HepG2 (cell line): ENCODE measurements around the gene CRKL. TPM values are rescaled to one million over a fixed set of nuclear protein-coding genes. Genes with fewer than 3 reads are reported as not detected.

ENCODE experiments used
- HMGA1 ChIP-seq: sonication (generic); formaldehyde crosslinking; conservative IDR thresholded peaks from 2 replicates; pipeline ENCODE4 v1.4.0; 2020; ENCODE audit warnings: missing genetic modification reagents
- HNF4A ChIP-seq: sonication (generic); formaldehyde crosslinking; IDR thresholded peaks from 2 replicates; pipeline ENCODE4 v1.4.0; 2020; ENCODE audit warnings: missing genetic modification reagents
- RAD51 ChIP-seq: fragments of 450-650 bp; IDR thresholded peaks from 2 replicates; pipeline ENCODE4 v1.6.1; 2016; ENCODE audit warnings: borderline replicate concordance
- RBM39 ChIP-seq: fragments of 200-400 bp; formaldehyde crosslinking; IDR thresholded peaks from one replicate; pipeline ENCODE4 v1.6.1; 2018; ENCODE audit warnings: antibody characterized with exemption, mild to moderate bottlenecking, low read depth, low read length; ENCODE audit not compliant: poor library complexity, severe bottlenecking
- RFX3 ChIP-seq: IDR thresholded peaks from 2 replicates; pipeline ENCODE4 v1.6.1; 2016; ENCODE audit warnings: missing biosample characterization, missing genetic modification reagents
- SP1 ChIP-seq, 2 experiments: fragments of 450-650 bp in 1 of 2; sonication (generic) in 1 of 2; formaldehyde crosslinking in 1 of 2; IDR thresholded peaks; 2 replicates each; pipeline versions ENCODE4 v1.4.0 to v1.6.1; 2016 to 2020; ENCODE audit warnings: missing genetic modification reagents in 1 of 2
- SSRP1 ChIP-seq: IDR thresholded peaks from 2 replicates; pipeline ENCODE4 v1.6.1; 2016; ENCODE audit warnings: control low read depth
- ZBTB21 ChIP-seq: sonication (generic); formaldehyde crosslinking; IDR thresholded peaks from 2 replicates; pipeline ENCODE4 v1.4.0; 2020; ENCODE audit warnings: missing genetic modification reagents
- ZBTB7B ChIP-seq: sonication (generic); formaldehyde crosslinking; IDR thresholded peaks from 2 replicates; pipeline ENCODE4 v1.4.0; 2020; ENCODE audit warnings: missing genetic modification reagents
- ZFP82 ChIP-seq: sonication (generic); formaldehyde crosslinking; IDR thresholded peaks from 2 replicates; pipeline ENCODE4 v1.5.1; 2020; ENCODE audit warnings: mild to moderate bottlenecking, missing genetic modification reagents, borderline replicate concordance
- ZNF619 ChIP-seq: sonication (generic); formaldehyde crosslinking; IDR thresholded peaks from 2 replicates; pipeline ENCODE4 v1.4.0; 2020; ENCODE audit warnings: mild to moderate bottlenecking, missing genetic modification reagents
- ZNF646 ChIP-seq: sonication (generic); formaldehyde crosslinking; IDR thresholded peaks from 2 replicates; pipeline ENCODE4 v1.9.0; 2021; ENCODE audit warnings: mild to moderate bottlenecking, missing genetic modification reagents
- ZNF720 ChIP-seq: sonication (generic); formaldehyde crosslinking; IDR thresholded peaks from 2 replicates; pipeline ENCODE4 v1.4.0; 2020; ENCODE audit warnings: missing genetic modification reagents
- polyA plus RNA-seq, 8 experiments: library from polyadenylated mRNA; depleted of rRNA in 3 of 8; stranded (reverse) in 7 of 8; unstranded in 1 of 8; fragments of >200 nt; fragmentation: Illumina TruSeq in 4 of 8; extraction: Trizol in 4 of 8; gene quantifications; 2 replicates each; pipeline versions ENCODE4 v1.2.1 to v1.2.3, GENCODE V29; 2011 to 2016; ENCODE audit warnings: low read depth in 4 of 8, missing spikeins in 1 of 8, mixed read lengths in 1 of 8; ENCODE audit not compliant: insufficient read depth in 1 of 8
- total RNA-seq, 5 experiments: library from RNA; depleted of rRNA; stranded (reverse); fragments of >200 nt; fragmentation: Illumina TruSeq; extraction: Trizol; gene quantifications; 2 replicates each; pipeline ENCODE4 v1.2.3, GENCODE V29; 2016; ENCODE audit warnings: low read depth in 1 of 5
- TF ChIP-seq, protein P1 (sequence below): sonication (generic); formaldehyde crosslinking; IDR thresholded peaks from 2 replicates; pipeline ENCODE4 v1.5.0; 2020; ENCODE audit warnings: mild to moderate bottlenecking, missing genetic modification reagents, borderline replicate concordance
- TF ChIP-seq, protein P2 (sequence below): sonication (generic); formaldehyde crosslinking; IDR thresholded peaks from 2 replicates; pipeline ENCODE4 v1.4.0; 2020; ENCODE audit warnings: low read depth, missing genetic modification reagents

Gene CRKL
- total and polyA plus RNA-seq, 2 of the 13 experiments (the other 11 are each of a cell fraction or from before 2014, with no cell fraction given) = 37.4 to 60.6 TPM

DNA sequence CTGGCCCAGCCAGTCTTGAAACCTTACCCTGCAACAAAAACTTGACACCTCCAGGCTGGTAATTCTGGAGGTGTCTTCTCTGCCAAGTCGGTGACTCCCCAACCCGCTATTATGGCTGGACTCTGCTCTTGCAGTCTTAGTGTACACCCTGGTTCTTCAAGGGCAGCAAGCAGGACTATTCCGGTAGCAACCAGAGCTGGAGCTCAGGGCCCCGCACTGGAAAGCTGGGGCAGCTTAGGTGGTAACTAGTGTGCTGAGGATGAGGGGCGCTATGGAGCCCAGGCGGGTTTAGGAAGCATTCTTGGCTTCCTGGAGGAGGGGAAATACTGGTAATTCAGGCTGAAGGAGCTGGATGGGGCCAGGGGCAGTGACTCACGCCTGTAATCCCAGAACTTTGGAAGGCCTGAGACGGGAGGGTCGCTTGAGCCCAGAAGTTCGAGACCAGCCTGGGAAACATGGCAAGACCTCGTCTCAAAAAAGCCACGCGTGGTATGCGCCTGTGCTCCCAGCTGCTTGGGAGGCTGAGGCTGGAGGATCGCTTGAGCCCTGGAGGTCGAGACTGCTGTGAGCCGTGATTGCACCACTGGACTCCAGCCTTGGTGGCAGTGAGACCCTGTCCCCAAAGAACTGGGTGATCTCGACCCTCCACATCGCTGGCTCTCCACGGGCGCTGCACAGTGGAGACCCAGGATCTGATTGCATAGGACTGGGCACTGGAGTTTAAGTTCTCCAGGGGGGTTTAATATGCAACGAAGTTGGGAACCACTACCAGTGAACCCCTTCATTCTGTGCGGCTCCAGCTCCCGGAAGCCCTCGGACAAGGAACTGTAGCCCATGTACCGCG, 39.3 kb downstream of the CRKL start (continued):
- TF ChIP-seq ZNF646 = no peak
- TF ChIP-seq ZBTB7B = no peak; the same call in 1 of the 2 replicates
- TF ChIP-seq RBM39 = peak; percentile 33
- TF ChIP-seq ZNF619 = 0 out of 2 replicates have a peak, but pooled peaks have one; percentile 0
- TF ChIP-seq SSRP1 = 0 out of 2 replicates have a peak, but pooled peaks have one; percentile 73
- no peak for TF ChIP-seq RAD51
- TF ChIP-seq ZNF720 (CRISPR knock-in tag) = no peak
- no peak for TF ChIP-seq RFX3 (CRISPR knock-in tag)
- TF ChIP-seq, protein P1, sequence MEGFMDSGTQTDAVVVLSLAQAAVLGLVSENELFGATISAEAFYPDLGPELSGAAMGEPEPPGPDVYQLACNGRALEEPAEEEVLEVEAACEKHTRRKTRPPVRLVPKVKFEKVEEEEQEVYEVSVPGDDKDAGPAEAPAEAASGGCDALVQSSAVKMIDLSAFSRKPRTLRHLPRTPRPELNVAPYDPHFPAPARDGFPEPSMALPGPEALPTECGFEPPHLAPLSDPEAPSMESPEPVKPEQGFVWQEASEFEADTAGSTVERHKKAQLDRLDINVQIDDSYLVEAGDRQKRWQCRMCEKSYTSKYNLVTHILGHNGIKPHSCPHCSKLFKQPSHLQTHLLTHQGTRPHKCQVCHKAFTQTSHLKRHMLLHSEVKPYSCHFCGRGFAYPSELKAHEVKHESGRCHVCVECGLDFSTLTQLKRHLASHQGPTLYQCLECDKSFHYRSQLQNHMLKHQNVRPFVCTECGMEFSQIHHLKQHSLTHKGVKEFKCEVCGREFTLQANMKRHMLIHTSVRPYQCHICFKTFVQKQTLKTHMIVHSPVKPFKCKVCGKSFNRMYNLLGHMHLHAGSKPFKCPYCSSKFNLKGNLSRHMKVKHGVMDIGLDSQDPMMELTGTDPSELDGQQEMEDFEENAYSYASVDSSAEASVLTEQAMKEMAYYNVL (CRISPR knock-in tag) = no peak
- TF ChIP-seq ZFP82 (CRISPR knock-in tag) = no peak
- TF ChIP-seq, protein P2, sequence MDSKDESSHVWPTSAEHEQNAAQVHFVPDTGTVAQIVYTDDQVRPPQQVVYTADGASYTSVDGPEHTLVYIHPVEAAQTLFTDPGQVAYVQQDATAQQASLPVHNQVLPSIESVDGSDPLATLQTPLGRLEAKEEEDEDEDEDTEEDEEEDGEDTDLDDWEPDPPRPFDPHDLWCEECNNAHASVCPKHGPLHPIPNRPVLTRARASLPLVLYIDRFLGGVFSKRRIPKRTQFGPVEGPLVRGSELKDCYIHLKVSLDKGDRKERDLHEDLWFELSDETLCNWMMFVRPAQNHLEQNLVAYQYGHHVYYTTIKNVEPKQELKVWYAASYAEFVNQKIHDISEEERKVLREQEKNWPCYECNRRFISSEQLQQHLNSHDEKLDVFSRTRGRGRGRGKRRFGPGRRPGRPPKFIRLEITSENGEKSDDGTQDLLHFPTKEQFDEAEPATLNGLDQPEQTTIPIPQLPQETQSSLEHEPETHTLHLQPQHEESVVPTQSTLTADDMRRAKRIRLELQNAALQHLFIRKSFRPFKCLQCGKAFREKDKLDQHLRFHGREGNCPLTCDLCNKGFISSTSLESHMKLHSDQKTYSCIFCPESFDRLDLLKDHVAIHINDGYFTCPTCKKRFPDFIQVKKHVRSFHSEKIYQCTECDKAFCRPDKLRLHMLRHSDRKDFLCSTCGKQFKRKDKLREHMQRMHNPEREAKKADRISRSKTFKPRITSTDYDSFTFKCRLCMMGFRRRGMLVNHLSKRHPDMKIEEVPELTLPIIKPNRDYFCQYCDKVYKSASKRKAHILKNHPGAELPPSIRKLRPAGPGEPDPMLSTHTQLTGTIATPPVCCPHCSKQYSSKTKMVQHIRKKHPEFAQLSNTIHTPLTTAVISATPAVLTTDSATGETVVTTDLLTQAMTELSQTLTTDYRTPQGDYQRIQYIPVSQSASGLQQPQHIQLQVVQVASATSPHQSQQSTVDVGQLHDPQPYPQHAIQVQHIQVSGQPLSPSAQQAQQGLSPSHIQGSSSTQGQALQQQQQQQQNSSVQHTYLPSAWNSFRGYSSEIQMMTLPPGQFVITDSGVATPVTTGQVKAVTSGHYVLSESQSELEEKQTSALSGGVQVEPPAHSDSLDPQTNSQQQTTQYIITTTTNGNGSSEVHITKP (CRISPR knock-in tag) = no peak; the same call in 1 of the 2 replicates
- TF ChIP-seq SP1 (IDR thresholded peaks at IDR 0.05) = no peak
- no peak for TF ChIP-seq SP1 (CRISPR knock-in tag; IDR thresholded peaks at IDR 0.05)
- TF ChIP-seq ZBTB21 (CRISPR knock-in tag) = no peak
- TF ChIP-seq HNF4A (CRISPR knock-in tag) = peak; percentile 34; the same call in 1 of the 2 replicates
- no peak for TF ChIP-seq HMGA1
